GM20000 (cell line): ENCODE measurements around the gene RAP1GAP.
"Not testable (repeated sequence)": the region's sequence is repeated elsewhere in the genome, so short reads cannot be mapped to it uniquely, and the experiment has no call there.

ENCODE experiments used
- DNase-seq: peaks from one replicate; pipeline ENCODE4 v3.0.0; 2012; ENCODE audit warnings: low spot score
- CTCF ChIP-seq: IDR thresholded peaks from 2 replicates; pipeline ENCODE4 v1.5.1; 2012; ENCODE audit warnings: mild to moderate bottlenecking, control low read depth; ENCODE audit errors: extremely low read depth, missing control alignments

Gene RAP1GAP

GRCh38 chr1:21633992-21634805 lies 35.0 kb downstream of the RAP1GAP start:
- TF ChIP-seq CTCF, result no peak
- no peak for DNase-seq

DNA sequence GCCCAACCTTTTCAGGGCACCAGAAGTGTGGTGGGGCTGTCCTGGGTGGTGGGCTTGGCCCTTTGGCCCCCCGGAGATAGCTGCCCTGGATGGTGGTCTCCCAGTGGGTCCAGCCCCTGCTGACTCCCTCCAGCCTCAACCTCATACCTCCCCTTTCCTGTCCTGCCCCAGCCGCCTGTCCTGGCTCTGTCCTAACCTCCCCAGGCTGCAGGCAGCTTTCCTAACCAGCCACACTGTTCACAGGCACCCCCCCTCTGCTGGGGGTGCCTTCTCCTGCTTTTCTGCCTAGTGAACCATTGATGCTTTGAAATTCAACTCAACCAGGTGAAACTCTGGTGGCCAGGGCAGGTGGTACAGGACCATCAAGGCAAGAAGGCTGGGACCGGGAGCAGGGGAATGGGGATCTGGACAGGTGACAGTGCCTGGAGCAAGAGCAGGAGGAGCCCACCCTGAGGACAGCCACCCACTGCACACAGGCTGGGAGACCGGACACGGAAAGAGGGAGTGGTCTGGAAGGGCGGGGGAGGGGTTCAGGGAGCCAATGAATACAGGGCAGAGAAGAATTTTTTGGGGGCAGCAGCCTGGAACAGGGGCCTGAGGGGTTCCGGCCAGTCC lies 35.9 kb downstream of the RAP1GAP start:
- no peak for TF ChIP-seq CTCF
- DNase-seq, result no peak

- no peak for DNase-seq
- no peak for TF ChIP-seq CTCF
These were observed 36.9 kb downstream of the RAP1GAP start for GRCh38 chr1:21631944-21632887.

GRCh38 chr1:21631590-21631943 lies 37.6 kb downstream of the RAP1GAP start:
- not testable (repeated sequence) for DNase-seq

- TF ChIP-seq CTCF, result no peak
- DNase-seq, result no peak
These were observed 38.4 kb downstream of the RAP1GAP start for GRCh38 chr1:21630571-21631343.

- no peak for TF ChIP-seq CTCF
- no peak for DNase-seq
These were observed 39.2 kb downstream of the RAP1GAP start for GRCh38 chr1:21629971-21630370.

- TF ChIP-seq CTCF, result no peak
- DNase-seq, result no peak
These were observed 40.3 kb downstream of the RAP1GAP start for GRCh38 chr1:21628798-21629393.
